Measurements from ENCODE around the gene PMEPA1.

PMEPA1 gene

GRCh38 chr20:57746201-57746600, 36.4 kb upstream of the PMEPA1 start:
- TF ChIP-seq REST (IDR thresholded peaks at IDR 0.05; ENCODE audit: insufficient read depth in 1 of 2, low read depth in 2 of 2, low read length in 2 of 2) (no peak), POLR2AphosphoS5 (IDR thresholded peaks at IDR 0.05; ENCODE audit: low read depth, low read length) (no peak), TAF1 (IDR thresholded peaks at IDR 0.05; ENCODE audit: borderline replicate concordance, insufficient read depth, low read length) (no peak), SIN3A (IDR thresholded peaks at IDR 0.05; ENCODE audit: borderline replicate concordance, insufficient read depth, low read length) (no peak), FOXP2 (optimal IDR thresholded peaks at IDR 0.05; ENCODE audit: borderline replicate concordance, extremely low read depth, extremely low read length, insufficient read depth) (no peak)

- no peak for TF ChIP-seq REST (IDR thresholded peaks at IDR 0.05; ENCODE audit: insufficient read depth in 1 of 2, low read depth in 2 of 2, low read length in 2 of 2)
- TF ChIP-seq TAF1 (IDR thresholded peaks at IDR 0.05; ENCODE audit: borderline replicate concordance, insufficient read depth, low read length): no peak
- TF ChIP-seq FOXP2 (optimal IDR thresholded peaks at IDR 0.05; ENCODE audit: borderline replicate concordance, extremely low read depth, extremely low read length, insufficient read depth): no peak
- TF ChIP-seq POLR2AphosphoS5 (IDR thresholded peaks at IDR 0.05; ENCODE audit: low read depth, low read length): no peak
Measured at GRCh38 chr20:57744206-57744605, 34.4 kb upstream of the PMEPA1 start.

- no peak for TF ChIP-seq SIN3A (IDR thresholded peaks at IDR 0.05; ENCODE audit: borderline replicate concordance, insufficient read depth, low read length)
- no peak for TF ChIP-seq TAF1 (IDR thresholded peaks at IDR 0.05; ENCODE audit: borderline replicate concordance, insufficient read depth, low read length)
- TF ChIP-seq FOXP2 (optimal IDR thresholded peaks at IDR 0.05; ENCODE audit: borderline replicate concordance, extremely low read depth, extremely low read length, insufficient read depth): no peak
- no peak for TF ChIP-seq POLR2AphosphoS5 (IDR thresholded peaks at IDR 0.05; ENCODE audit: low read depth, low read length)
- no peak for TF ChIP-seq REST (IDR thresholded peaks at IDR 0.05; ENCODE audit: insufficient read depth in 1 of 2, low read depth in 2 of 2, low read length in 2 of 2)
Measured at GRCh38 chr20:57743450-57744095, 33.8 kb upstream of the PMEPA1 start.

GRCh38 chr20:57742507-57743181, 32.8 kb upstream of the PMEPA1 start:
- TF ChIP-seq TAF1 (IDR thresholded peaks at IDR 0.05; ENCODE audit: borderline replicate concordance, insufficient read depth, low read length): no peak
- no peak for TF ChIP-seq POLR2AphosphoS5 (IDR thresholded peaks at IDR 0.05; ENCODE audit: low read depth, low read length)
- no peak for TF ChIP-seq REST (IDR thresholded peaks at IDR 0.05; ENCODE audit: insufficient read depth in 1 of 2, low read depth in 2 of 2, low read length in 2 of 2)
- TF ChIP-seq FOXP2 (optimal IDR thresholded peaks at IDR 0.05; ENCODE audit: borderline replicate concordance, extremely low read depth, extremely low read length, insufficient read depth): no peak
- TF ChIP-seq SIN3A (IDR thresholded peaks at IDR 0.05; ENCODE audit: borderline replicate concordance, insufficient read depth, low read length): no peak

Data from PFSK-1 (cell line).